Liver (tissue), 9 donors: Measurements from ENCODE around the gene KCP. TPM values are rescaled to one million over a fixed set of nuclear protein-coding genes. Genes with fewer than 3 reads are reported as not detected.

ENCODE experiments used
- DNase-seq: peaks from one replicate; pipeline ENCODE4 v3.0.0-alpha.2; 2017; ENCODE audit warnings: low spot score
- H3K27ac ChIP-seq, 2 donors: one replicate each; pipeline ENCODE4 v1.7.0; 2013; ENCODE audit warnings: inconsistent platforms in 2 of 2, low read length in 2 of 2, control low read depth in 1 of 2, low read depth in 1 of 2, mild to moderate bottlenecking in 1 of 2
- H3K27me3 ChIP-seq, 4 donors: one replicate each; pipeline versions ENCODE4 v1.6.1 to v1.7.0; 2013; ENCODE audit warnings: low read length in 3 of 4, inconsistent platforms in 1 of 4, mild to moderate bottlenecking in 1 of 4, moderate library complexity in 1 of 4; ENCODE audit not compliant: control insufficient read depth in 4 of 4, insufficient read depth in 4 of 4
- H3K36me3 ChIP-seq, 4 donors: one replicate each; pipeline versions ENCODE4 v1.6.1 to v1.7.0; 2013; ENCODE audit warnings: low read length in 3 of 4, mild to moderate bottlenecking in 3 of 4, low read depth in 1 of 4, moderate library complexity in 1 of 4; ENCODE audit not compliant: control insufficient read depth in 4 of 4, insufficient read depth in 3 of 4
- H3K4me1 ChIP-seq, 4 donors: one replicate each; pipeline versions ENCODE4 v1.6.1 to v1.7.0; 2013; ENCODE audit warnings: low read length in 3 of 4, mild to moderate bottlenecking in 3 of 4, moderate library complexity in 1 of 4; ENCODE audit not compliant: control insufficient read depth in 4 of 4, insufficient read depth in 4 of 4
- H3K4me3 ChIP-seq, 3 donors: one replicate each; pipeline versions ENCODE4 v1.6.1 to v1.7.0; 2013; ENCODE audit warnings: low read length in 3 of 3, control low read depth in 1 of 3, low read depth in 1 of 3, mild to moderate bottlenecking in 1 of 3
- H3K9ac ChIP-seq, 2 donors: one replicate each; pipeline ENCODE4 v1.7.0; 2013; ENCODE audit warnings: low read length in 2 of 2, mild to moderate bottlenecking in 2 of 2, moderate library complexity in 2 of 2, control low read depth in 1 of 2, low read depth in 1 of 2
- H3K9me3 ChIP-seq, 4 donors: one replicate each; pipeline versions ENCODE4 v1.6.1 to v1.7.0; 2013; ENCODE audit warnings: low read length in 3 of 4; ENCODE audit not compliant: control insufficient read depth in 4 of 4
- EGR1 ChIP-seq, 2 donors: IDR thresholded peaks; 2 replicates each; pipeline ENCODE4 v1.6.1; 2016 to 2018; ENCODE audit warnings: antibody characterized with exemption in 2 of 2, low read depth in 2 of 2
- FOXA1 ChIP-seq: IDR thresholded peaks from 2 replicates; pipeline ENCODE4 v1.6.1; 2016; ENCODE audit warnings: antibody characterized with exemption
- FOXA2 ChIP-seq: IDR thresholded peaks from 2 replicates; pipeline ENCODE4 v1.6.1; 2016; ENCODE audit warnings: antibody characterized with exemption
- GABPA ChIP-seq, 2 donors: IDR thresholded peaks in 1 of 2; conservative IDR thresholded peaks in 1 of 2; 2 replicates each; pipeline ENCODE4 v1.6.1; 2016; ENCODE audit warnings: antibody characterized with exemption in 2 of 2, mild to moderate bottlenecking in 1 of 2, moderate library complexity in 1 of 2
- HNF4A ChIP-seq, 2 donors: conservative IDR thresholded peaks; 2 replicates each; pipeline ENCODE4 v1.6.1; 2016; ENCODE audit warnings: antibody characterized with exemption in 2 of 2, mild to moderate bottlenecking in 2 of 2
- RAD21 ChIP-seq, 2 donors: IDR thresholded peaks; 2 replicates each; pipeline ENCODE4 v1.6.1; 2016; ENCODE audit warnings: antibody characterized with exemption in 2 of 2, mild to moderate bottlenecking in 2 of 2
- REST ChIP-seq: IDR thresholded peaks from 2 replicates; pipeline ENCODE4 v1.6.1; 2016; ENCODE audit warnings: antibody characterized with exemption, mild to moderate bottlenecking
- RXRA ChIP-seq, 2 donors: IDR thresholded peaks; 2 replicates each; pipeline ENCODE4 v1.6.1; 2017 to 2018; ENCODE audit warnings: antibody characterized with exemption in 2 of 2, mild to moderate bottlenecking in 1 of 2
- SP1 ChIP-seq: IDR thresholded peaks from 2 replicates; pipeline ENCODE4 v1.6.1; 2018; ENCODE audit warnings: antibody characterized with exemption, mild to moderate bottlenecking
- YY1 ChIP-seq: IDR thresholded peaks from 2 replicates; pipeline ENCODE4 v1.6.1; 2016; ENCODE audit warnings: antibody characterized with exemption, mild to moderate bottlenecking
- ZBTB33 ChIP-seq: IDR thresholded peaks from 2 replicates; pipeline ENCODE4 v1.6.1; 2016; ENCODE audit warnings: antibody characterized with exemption
- WGBS: extraction: QIAGEN DNeasy Blood & Tissue Kit; methylation state at CpG from one replicate; pipeline ENCODE4 v1.1.7; 2013; 5-methylcytosine and 5-hydroxymethylcytosine counted together
- polyA plus RNA-seq, 2 donors: library from polyadenylated mRNA; stranded (reverse) in 1 of 2; unstranded in 1 of 2; fragments of 200-250 nt in 1 of 2; fragments of >200 nt in 1 of 2; fragmentation: Nextera tagmentation in 1 of 2; extraction: Ambion mirVana in 1 of 2; gene quantifications; one replicate each; pipeline versions ENCODE4 v1.2.1 to v1.2.3, GENCODE V29; 2013 to 2015
- total RNA-seq, 2 donors: library from RNA; depleted of rRNA; stranded (reverse); fragments of >200 nt; gene quantifications; one replicate each; pipeline ENCODE4 v1.2.3, GENCODE V29; 2014
- donor health status: healthy.
- donor health status: healthy.
- donor health status: healthy.
- donor health status: healthy.
- donor health status: healthy.

The KCP gene
- total and polyA plus RNA-seq, 4 donors = 0.02 to 0.08 (median 0.05) TPM; not detected in 1

DNA sequence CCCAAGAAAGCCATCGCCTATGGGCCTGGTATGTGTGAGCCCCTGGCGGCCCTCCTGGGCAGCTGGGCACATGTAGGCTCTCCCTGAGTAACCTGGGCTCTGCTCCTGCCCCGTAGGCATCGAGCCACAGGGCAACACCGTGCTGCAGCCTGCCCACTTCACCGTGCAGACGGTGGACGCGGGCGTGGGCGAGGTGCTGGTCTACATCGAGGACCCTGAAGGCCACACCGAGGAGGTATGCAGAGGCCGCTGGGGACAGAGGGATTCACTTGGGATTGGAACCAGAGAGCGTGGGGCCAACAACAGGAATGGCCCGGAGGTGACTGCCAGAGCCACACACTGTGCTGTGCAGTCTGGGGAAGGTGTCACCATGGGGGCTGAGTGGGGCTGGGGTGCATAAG, 73.0 kb downstream of the KCP start:
- H3K4me3 ChIP-seq = no peak overlapping the region
- H3K4me1 ChIP-seq = no peaks in the 10 kb centered on the region
- H3K36me3 ChIP-seq = no peaks in the 10 kb centered on the region
- TF ChIP-seq RXRA (IDR thresholded peaks at IDR 0.05) = no peak
- 98% methylated on average over 16 of the region's 16 CpGs for WGBS
- no peak for DNase-seq
- no peak overlapping the region for H3K27ac ChIP-seq
- H3K9ac ChIP-seq = no peak overlapping the region
- H3K9me3 ChIP-seq = no peaks in the 10 kb centered on the region
- H3K27me3 ChIP-seq = no peaks in the 10 kb centered on the region

DNA sequence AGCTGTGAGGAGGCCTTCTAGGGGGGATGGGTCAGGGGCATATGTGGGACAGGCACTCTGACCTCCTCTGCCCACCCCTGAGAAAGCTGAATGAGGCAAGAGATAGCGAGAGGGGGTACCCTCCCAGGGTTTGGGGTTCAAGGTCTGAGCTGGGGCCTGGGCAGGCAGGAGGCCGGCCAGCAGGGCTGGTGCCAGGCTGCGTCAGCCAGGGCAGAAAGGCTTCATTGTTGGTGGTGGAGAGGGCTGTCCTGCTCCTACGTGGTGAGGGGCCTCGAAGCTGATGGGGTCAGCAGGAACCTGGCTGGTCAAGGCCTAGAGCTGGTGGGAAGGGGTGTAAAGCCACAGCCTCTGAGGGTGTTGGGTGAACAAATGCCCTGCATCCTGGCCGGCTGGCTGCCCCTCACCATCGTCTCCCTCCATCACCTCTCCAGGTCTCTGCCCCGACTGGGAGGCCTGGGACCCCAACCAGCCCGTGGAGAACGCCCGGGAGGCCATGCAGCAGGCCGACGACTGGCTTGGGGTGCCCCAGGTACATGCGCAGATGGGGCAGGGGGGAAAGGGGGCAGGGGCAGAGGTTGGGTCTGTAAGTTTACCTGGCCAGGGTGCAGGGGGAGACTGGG, 73.7 kb downstream of the KCP start:
- Histone ChIP-seq H3K4me3 (no peak overlapping the region), H3K27me3 (no peaks in the 10 kb centered on the region), H3K4me1 (no peaks in the 10 kb centered on the region), H3K9me3 (no peaks in the 10 kb centered on the region), H3K27ac (no peak overlapping the region), H3K36me3 (no peaks in the 10 kb centered on the region), H3K9ac (no peak overlapping the region)
- no peak for DNase-seq
- WGBS = 94% methylated on average over 14 of the region's 14 CpGs
- no peak for TF ChIP-seq REST
- no peak for TF ChIP-seq EGR1 (IDR thresholded peaks at IDR 0.05; ENCODE audit: low read depth in 2 of 2)
- TF ChIP-seq YY1 = no peak
- TF ChIP-seq HNF4A (conservative IDR thresholded peaks at IDR 0.05) = no peak
- TF ChIP-seq SP1 = no peak
- TF ChIP-seq RAD21 (IDR thresholded peaks at IDR 0.05) = no peak
- TF ChIP-seq FOXA1 = no peak
- no peak for TF ChIP-seq ZBTB33
- no peak for TF ChIP-seq FOXA2
- TF ChIP-seq RXRA (IDR thresholded peaks at IDR 0.05) = no peak
- TF ChIP-seq GABPA (IDR thresholded peaks at IDR 0.05 in 1 of 2, conservative IDR thresholded peaks at IDR 0.05 in 1 of 2) = no peak
